GM15510 (cell line): ENCODE measurements around the gene DYRK2.
A peak's percentile ranks its signal among the peaks of the same experiment; 100 is the strongest.

ENCODE experiments used
- POLR2A ChIP-seq: IDR thresholded peaks from 3 replicates; pipeline ENCODE4 v1.6.1; 2011; ENCODE audit warnings: borderline replicate concordance; ENCODE audit not compliant: insufficient read length; ENCODE audit errors: extremely low read depth

Gene DYRK2

DNA sequence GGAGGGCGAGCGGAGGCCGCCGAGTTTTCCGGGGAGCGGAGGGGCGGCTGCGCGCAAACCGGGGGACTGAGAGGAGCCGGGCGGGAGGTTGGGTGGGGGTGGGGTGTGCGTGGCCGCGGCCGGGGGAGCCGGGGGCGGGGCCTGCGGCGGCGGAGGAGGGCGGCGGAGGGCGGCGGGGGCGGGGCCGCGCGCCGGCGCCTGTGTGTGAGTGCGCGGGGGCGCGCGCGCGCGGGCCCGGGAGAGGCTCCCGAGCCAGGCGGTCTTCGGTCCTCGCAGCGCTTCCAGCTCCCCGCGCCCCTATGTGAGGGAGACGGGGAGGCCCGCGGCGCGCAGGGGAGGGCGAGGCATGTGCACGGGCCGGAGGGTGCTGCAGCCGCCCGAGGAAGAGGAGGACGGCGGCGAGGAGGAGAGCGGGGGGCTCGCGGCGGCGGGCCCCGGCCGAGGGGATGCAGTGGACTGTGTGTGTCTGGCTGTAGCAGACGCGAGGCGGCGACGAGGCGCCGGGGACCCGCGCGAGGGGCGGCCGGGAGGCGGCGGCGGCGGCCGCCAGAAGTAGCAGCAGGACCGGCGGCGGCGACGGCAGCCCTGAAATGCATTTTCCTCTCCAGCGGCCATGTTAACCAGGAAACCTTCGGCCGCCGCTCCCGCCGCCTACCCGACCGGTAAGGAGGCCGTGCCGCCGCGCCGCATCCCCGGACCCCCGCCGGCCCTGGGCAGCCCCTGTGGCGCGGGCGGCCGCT lies at the start of gene DYRK2:
TSS of gene DYRK2 (plus strand) at position 225 of the 740 bp plus-strand sequence. CDS start at position 614, 389 bp downstream.
- TF ChIP-seq POLR2A = peak; percentile 90

DNA sequence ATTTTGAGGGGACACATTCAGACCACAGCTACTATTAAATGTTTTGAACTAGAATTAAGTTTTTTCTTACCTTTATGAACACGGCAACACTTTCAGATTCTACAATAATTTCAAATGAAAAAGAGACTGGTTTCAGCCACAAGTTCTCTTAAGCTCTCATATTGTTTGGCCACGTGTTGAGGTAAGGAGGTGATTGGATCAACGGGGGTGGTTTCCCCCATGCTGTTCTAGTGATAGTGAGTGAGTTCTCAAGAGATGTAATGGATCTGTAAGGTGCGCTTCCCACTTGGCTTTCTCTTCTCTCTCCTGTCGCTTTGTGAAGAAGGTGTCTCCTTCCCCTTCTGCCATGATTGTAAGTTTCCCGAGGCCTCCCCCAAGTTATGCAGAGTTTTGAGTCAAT lies 48.9 kb upstream of the DYRK2 start:
- TF ChIP-seq POLR2A = no peak

DNA sequence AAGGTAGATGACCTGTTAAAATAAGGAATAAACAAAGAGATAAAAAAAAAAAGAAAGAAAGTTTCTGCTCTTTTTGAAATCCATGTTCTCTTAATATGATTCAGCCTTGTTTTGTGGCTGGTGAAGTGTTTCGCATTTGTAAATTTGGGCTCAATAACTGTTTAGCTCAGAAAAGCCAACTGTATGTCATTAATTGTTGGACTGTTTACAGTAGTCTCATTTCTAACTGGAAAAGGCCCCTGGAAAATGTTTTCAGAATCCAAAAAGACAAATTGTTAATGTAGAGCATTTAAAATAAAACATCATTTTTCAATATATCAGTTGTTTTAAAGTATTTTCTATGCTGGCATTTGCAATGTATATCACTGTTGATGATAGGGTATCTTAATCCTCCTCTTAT lies 47.4 kb upstream of the DYRK2 start:
- no peak for TF ChIP-seq POLR2A

DNA sequence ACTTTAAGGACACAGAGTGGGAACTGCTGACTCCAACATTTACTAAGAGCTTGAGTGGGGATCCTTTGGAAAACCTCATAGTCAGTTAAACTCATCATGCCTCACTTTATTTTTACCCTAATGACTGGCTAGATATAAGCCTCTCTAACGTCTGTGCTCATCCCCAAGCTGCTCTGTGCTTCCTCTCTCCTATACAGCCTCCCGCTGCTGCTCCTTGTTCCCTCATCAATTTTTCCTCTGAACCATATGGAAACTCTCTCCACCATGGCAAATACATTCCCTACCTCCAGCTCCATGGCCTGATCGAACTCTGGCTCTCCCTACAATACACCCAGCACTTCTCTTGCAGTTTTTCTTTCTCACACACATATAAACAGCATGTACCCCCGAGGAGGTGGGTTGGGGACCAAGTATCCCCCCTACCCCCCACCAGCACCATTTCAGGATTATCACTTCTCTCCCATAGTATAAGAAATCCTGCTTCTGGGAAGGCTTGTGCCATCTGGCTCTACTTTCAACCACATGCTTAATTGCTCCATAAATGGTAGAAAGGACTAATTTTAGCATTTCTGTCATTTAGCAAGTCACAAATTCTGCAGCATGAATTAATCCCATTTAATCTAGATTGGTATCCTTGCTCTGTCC lies 39.2 kb upstream of the DYRK2 start:
- TF ChIP-seq POLR2A = no peak

DNA sequence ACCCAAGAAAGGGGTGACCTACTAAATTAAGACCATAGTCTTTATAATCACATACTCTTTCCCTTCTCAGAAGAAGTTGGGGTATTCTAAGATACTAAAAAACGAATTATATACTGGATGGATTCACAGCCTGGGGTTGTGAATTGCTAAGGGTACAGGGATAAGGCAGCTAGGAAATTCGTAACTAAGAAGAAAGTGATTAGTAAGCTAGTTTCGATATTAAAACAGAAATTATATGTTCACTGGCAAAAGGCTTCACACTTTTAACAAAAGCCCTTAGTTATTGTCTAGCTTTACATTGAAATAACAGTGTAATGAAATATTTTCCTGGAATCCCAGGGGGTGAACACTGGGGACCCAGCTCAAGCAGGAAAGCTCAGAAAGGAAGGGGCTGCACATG lies 35.5 kb upstream of the DYRK2 start:
- no peak for TF ChIP-seq POLR2A

DNA sequence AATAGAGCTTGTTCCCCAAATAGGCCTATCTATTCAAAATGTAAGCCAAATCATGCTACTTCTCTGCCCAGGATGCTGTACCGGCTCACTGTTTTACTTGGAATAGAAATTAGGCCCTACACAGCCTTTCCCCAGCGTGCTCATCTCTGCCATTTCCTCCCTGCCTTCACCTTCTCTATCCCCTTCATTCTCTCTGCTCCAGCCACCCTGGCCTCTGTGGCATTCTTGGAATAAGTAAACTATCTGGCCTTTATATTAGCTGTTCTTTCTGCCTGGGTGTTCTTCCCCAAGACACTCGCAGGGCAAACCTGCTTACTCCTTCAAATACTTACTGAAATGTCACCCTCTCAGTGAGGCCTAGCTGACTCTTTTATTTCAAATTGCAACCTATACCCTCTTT lies 30.9 kb upstream of the DYRK2 start:
- TF ChIP-seq POLR2A = no peak

DNA sequence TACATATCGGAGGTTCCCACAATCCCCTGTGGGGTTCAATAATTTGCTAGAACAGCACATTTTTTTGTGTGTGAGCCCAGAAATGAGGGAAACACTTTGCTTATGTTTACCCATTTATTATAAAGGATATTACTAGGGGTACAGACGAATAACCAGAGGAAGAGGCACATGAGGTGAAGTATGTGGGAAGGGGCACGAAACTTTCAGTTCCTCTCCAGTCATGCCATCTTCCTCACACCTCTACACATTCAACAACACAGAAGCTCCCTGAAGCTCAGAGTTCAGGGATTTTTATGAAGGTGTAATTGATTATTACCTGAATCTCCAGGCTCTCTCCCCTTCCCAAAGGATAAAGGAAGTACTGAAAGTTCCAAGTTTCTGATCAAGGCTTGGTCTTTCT lies 30.2 kb upstream of the DYRK2 start:
- TF ChIP-seq POLR2A = no peak

DNA sequence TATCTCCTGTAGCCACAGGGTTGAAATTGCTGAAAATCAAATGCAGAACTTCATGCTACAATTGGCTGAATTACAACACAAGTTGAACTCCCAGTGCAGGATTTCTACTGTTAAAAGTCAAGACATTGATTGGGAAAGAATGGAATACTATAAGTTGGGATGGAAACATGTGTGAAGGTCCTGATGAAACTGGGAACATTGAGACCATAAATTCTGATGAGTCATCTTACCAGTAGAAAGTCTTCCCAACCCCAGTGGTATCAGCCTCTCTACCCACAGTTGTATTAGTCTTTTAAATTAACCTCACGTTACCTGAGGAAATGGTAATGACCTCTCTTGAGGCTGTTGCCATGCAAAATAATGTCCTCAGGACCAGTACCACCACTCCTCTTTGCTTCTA lies 27.4 kb upstream of the DYRK2 start:
- no peak for TF ChIP-seq POLR2A

DNA sequence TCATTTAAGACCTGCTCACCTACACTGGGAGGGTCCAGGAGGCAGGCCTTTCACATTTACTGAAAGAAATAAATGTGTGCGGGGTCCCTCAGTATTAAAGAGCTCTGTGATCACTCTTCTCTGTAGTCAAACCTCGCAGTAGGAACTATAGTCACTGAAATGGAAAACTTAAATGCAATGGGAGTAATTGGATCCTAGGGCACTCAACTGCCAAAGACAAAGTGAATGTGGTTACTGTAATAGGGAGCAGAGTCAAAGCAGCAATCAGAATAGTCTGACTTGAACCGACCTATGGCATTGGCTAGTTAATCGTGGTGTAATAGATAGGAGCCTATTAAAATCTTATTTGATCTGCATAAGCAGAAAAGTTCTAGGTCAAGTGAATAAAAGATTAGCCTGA lies 26.6 kb upstream of the DYRK2 start:
- no peak for TF ChIP-seq POLR2A

DNA sequence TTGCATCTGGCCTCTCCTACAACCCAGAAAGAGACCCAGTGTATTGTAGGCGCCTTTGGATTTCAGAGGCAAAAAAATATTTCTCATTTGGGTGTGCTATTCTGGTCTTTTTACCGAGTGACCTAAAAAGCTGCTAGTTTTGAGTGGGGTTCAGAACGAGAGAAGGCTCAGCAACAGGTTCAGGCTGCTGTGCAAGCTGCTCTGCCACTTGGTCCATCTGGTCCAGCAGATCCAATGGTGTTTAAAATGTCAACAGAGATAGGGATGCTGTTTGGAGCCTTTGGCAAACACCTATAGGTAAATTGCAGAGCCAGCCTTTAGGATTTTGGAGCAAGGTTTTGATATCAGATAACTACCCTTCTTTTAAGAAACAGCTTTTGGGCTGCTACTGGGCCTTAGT lies 25.3 kb upstream of the DYRK2 start:
- no peak for TF ChIP-seq POLR2A

DNA sequence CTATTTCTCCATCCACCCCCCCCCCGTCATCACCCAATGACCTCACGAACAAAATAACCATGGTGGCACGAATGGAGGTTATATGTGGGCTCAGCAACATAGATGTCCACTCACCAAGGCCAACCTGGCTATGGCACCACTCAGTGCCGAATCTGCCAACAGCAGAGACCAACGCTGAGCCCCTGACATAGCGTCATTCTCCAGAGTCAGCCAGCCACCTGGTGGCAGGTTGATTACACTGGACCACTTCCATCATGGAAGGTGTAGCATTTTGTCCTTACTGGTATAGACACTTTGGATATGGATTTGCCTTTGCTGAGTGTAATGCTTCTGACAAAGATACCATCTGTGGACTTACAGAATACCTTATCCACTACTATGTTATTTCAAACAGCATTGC lies 24.2 kb upstream of the DYRK2 start:
- no peak for TF ChIP-seq POLR2A

DNA sequence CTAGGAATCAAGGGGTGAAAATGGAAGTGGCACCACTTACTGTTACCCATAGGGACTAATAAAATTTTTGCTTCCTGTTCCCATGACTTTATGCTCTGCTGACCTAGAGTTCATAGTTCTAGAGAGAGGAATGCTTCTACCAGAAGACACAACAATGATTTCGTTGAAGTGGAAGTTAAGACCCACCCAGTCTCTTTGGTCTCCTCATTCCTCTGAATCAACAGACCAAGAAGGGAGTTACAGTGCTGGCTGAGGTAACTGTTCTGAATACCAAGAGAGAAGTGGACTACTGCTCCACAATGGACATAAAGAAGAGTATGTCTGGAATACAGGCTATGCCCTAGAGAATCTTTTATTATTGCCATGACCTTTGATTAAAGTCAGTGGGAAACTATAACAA lies 23.5 kb upstream of the DYRK2 start:
- TF ChIP-seq POLR2A = no peak

DNA sequence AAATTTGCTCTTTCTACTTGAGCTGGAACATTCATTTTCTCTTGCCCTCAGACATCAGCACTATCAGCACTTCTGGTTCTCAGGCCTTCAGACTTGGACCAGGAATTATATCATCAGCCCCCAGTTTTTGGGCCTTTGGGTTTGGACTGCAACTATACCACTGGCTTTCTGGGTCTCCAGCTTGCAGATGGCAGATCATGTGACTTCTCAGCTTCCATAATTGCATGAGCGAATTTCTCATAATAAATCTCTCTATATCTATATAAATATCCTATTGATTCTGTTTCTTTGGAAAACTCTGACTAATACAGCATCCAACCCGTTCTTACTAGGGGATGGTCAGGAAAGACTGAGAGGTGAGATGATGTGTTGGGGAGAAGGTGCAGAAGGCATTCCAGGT lies 22.4 kb upstream of the DYRK2 start:
- TF ChIP-seq POLR2A = no peak

DNA sequence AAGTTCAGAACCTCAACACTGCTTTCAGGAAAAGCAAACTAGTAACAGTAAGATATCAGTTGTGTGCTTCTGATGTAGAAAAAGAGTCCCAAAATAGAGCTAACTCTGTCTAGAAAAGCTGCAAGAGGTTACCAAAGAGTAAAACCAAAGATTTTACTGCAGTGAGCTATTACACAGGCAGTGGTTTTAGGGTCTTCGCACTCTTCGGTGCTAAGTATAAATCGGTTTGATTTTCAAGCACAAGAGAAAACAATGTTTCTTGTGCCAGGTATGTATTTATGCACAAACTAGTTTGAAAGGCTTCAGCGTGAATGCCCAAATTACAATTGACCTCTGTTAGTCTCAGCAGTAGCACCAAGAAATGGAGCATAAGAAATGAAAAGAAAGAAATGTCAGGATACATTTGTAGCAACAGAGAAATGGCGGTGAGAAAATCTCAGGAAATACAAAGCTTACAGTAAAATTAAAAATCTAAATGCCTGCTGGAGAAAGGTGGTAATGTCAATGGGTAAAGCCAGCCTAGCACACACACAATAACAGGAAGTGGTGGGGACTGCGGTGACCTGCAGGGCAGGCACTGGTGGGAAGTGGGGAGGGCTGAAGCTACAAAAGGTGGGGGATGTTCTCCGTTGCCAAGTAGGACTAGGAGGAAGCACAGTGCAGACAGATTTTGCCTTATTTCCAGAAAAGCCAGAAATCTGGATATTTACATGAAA lies 18.0 kb upstream of the DYRK2 start:
- no peak for TF ChIP-seq POLR2A

DNA sequence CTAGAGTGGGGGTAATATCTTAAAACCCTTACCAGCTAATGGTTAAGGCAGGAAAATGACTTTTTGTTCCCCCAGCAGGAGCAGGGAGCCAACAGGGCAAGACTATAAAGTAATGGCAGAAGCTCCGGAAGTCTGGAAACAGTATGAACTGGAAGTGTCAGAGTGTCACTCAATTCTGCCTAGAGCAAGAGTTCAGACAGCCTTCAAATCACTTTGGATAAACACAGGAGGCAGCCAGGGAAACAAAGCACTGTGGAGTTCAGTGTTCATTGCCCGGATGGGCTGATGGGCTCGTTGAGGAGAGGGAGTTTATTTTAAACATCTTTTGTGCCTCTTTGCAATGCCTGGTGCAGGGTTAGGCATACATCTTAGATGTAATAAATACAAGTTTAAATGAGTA lies 16.5 kb upstream of the DYRK2 start:
- TF ChIP-seq POLR2A = no peak
